A549 (cell line): ENCODE measurements around the gene NUAK1. TPM values are rescaled to one million over a fixed set of nuclear protein-coding genes. Genes with fewer than 3 reads are reported as not detected.

Experiments used
- ATAC-seq, 2 experiments: fragments of 200-7000 bp in 1 of 2; fragments of >200 bp in 1 of 2; cut with Nextera tagmentation in 1 of 2; cut with Tn5 transposase in 1 of 2; 3 replicates each; pipeline versions ENCODE4 v1.8.0 to v1.9.1; 2018 to 2020; ENCODE audit warnings: mild to moderate bottlenecking in 1 of 2, moderate library complexity in 1 of 2
- CTCF ChIA-PET: fragments of 300-600 bp; sonication (Branson Sonifier 250); formaldehyde crosslinking; extraction: SDS; loops from one replicate; lab custom pipeline; 2021; ENCODE audit warnings: antibody characterized with exemption, inconsistent platforms; lab: Yijun Ruan, JAX
- POLR2A ChIA-PET: fragments of 350-600 bp; formaldehyde crosslinking; extraction: SDS; loops from one replicate; lab custom pipeline; 2021; ENCODE audit warnings: antibody characterized with exemption, inconsistent platforms; lab: Yijun Ruan, JAX
- DNase-seq, 2 experiments: peaks; one replicate each; pipeline versions ENCODE4 v3.0.0 to v3.0.0-alpha.2; 2011 to 2016; ENCODE audit warnings: low read depth in 1 of 2, low spot score in 1 of 2
- FAIRE-seq: peaks from 2 replicates; lab custom pipeline; 2011; peaks lifted over from hg19 to GRCh38; lab: Jason Lieb, UNC
- H3K27ac ChIP-seq, 2 experiments: fragments of >200 bp; sonication (Bioruptor Twin); formaldehyde crosslinking; 3 replicates each; pipeline ENCODE4 v1.5.1; 2016 to 2017
- H3K4me1 ChIP-seq: fragments of >200 bp; sonication (Bioruptor Twin); formaldehyde crosslinking; 3 replicates; pipeline ENCODE4 v1.6.1; 2016
- H3K4me2 ChIP-seq: fragments of >200 bp; sonication (Bioruptor Twin); formaldehyde crosslinking; 3 replicates; pipeline ENCODE4 v1.6.1; 2016
- H3K4me3 ChIP-seq: fragments of >200 bp; sonication (Bioruptor Twin); formaldehyde crosslinking; 3 replicates; pipeline ENCODE4 v1.5.1; 2016
- H3K9me3 ChIP-seq: fragments of >200 bp; sonication (Bioruptor Twin); formaldehyde crosslinking; 3 replicates; pipeline ENCODE4 v1.6.1; 2016
- CEBPB ChIP-seq, 2 experiments: fragments of >200 bp in 1 of 2; sonication (Bioruptor Twin) in 1 of 2; formaldehyde crosslinking in 1 of 2; IDR thresholded peaks; 2 replicates each; pipeline ENCODE4 v1.6.1; 2012 to 2016
- CTCF ChIP-seq: fragments of >200 bp; sonication (Bioruptor Twin); formaldehyde crosslinking; IDR thresholded peaks from 3 replicates; pipeline ENCODE4 v1.5.1; 2016
- EHMT2 ChIP-seq: fragments of 200-600 bp; sonication (generic); IDR thresholded peaks from 2 replicates; pipeline ENCODE4 v1.6.1; 2016; ENCODE audit warnings: antibody characterized with exemption, low read depth, mild to moderate bottlenecking, moderate library complexity
- EP300 ChIP-seq, 2 experiments: fragments of >200 bp; sonication (Bioruptor Twin); formaldehyde crosslinking; IDR thresholded peaks; 2 replicates in 1 of 2; 3 replicates in 1 of 2; pipeline ENCODE4 v1.6.1; 2016 to 2017
- FOSL2 ChIP-seq, 2 experiments: fragments of 450-650 bp in 1 of 2; fragments of >200 bp in 1 of 2; sonication (Bioruptor Twin) in 1 of 2; formaldehyde crosslinking; IDR thresholded peaks; 2 replicates each; pipeline versions ENCODE4 v1.5.0 to v1.6.1; 2016 to 2020; ENCODE audit warnings: mild to moderate bottlenecking in 1 of 2, moderate library complexity in 1 of 2
- GATA3 ChIP-seq: IDR thresholded peaks from 2 replicates; pipeline ENCODE4 v1.6.1; 2012; ENCODE audit warnings: borderline replicate concordance
- HEYL ChIP-seq: fragments of 250-450 bp; sonication (Bioruptor Pico); IDR thresholded peaks from 2 replicates; pipeline ENCODE4 v1.8.0; 2021; ENCODE audit warnings: mild to moderate bottlenecking, moderate library complexity
- JUN ChIP-seq, 2 experiments: fragments of >200 bp; sonication (Bioruptor Twin); formaldehyde crosslinking; IDR thresholded peaks; 2 replicates in 1 of 2; 3 replicates in 1 of 2; pipeline ENCODE4 v1.6.1; 2016 to 2017
- JUNB ChIP-seq: fragments of >200 bp; sonication (Bioruptor Twin); formaldehyde crosslinking; IDR thresholded peaks from 2 replicates; pipeline ENCODE4 v1.6.1; 2016
- PBX3 ChIP-seq: IDR thresholded peaks from 2 replicates; pipeline ENCODE4 v1.6.1; 2012
- RAD21 ChIP-seq, 2 experiments: fragments of >200 bp in 1 of 2; sonication (Bioruptor Twin) in 1 of 2; formaldehyde crosslinking in 1 of 2; IDR thresholded peaks in 1 of 2; conservative IDR thresholded peaks in 1 of 2; 2 replicates in 1 of 2; 3 replicates in 1 of 2; pipeline ENCODE4 v1.6.1; 2012 to 2018; ENCODE audit warnings: inconsistent platforms in 1 of 2
- SMC3 ChIP-seq: fragments of >200 bp; sonication (Bioruptor Twin); formaldehyde crosslinking; IDR thresholded peaks from 3 replicates; pipeline ENCODE4 v1.6.1; 2018; ENCODE audit warnings: inconsistent platforms
- TP53 ChIP-seq: fragments of 250-450 bp; sonication (Bioruptor Pico); IDR thresholded peaks from 2 replicates; pipeline ENCODE4 v1.5.0; 2021; ENCODE audit warnings: mild to moderate bottlenecking, moderate library complexity
- WGBS: methylation state at CpG from one replicate; pipeline ENCODE4 v1.1.6; 2017; ENCODE audit errors: missing lambda C conversion rate; 5-methylcytosine and 5-hydroxymethylcytosine counted together
- polyA plus RNA-seq, 4 experiments: library from polyadenylated mRNA; depleted of rRNA in 3 of 4; stranded (reverse); fragments of >200 nt; fragmentation: RNase III in 1 of 4; extraction: RNeasy Plus Mini Kit Qiagen cat#74134 plus additional on column Dnase treatment in 1 of 4; gene quantifications; 2 replicates in 3 of 4; 3 replicates in 1 of 4; pipeline ENCODE4 v1.2.3, GENCODE V29; 2011 to 2017

The NUAK1 gene
- polyA plus RNA-seq, 2 of the 4 experiments (the other 2 are of a cell fraction): 20.8 to 22.3 TPM

GRCh38 chr12:106031761-106032622 is 106.8 kb downstream of the NUAK1 start:
- DNase-seq (peak in 1 of 2 experiments; percentile 58), ATAC-seq (peak; percentile 51 to 65; a peak in 4 of 6 replicates), FAIRE-seq (no peak)
- CTCF ChIA-PET: interaction anchor here (0.8 to 6.0 kb wide), 10 partner anchors 7 to 326 kb away, joined by 3 to 52 read pairs (median 4); no protein-coding TSS in a partner anchor
- Histone ChIP-seq H3K4me1 (peaks cover 39% of the 10 kb centered on the region), H3K27ac (peak overlapping the region; percentile 80 to 88), H3K9me3 (no peaks in the 10 kb centered on the region), H3K4me3 (no peak overlapping the region), H3K4me2 (peak overlapping the region; percentile 80; the same call in 1 of the 3 replicates)
- WGBS: 73% methylated on average over 4 of the region's 4 CpGs
- TF ChIP-seq CTCF (peak; percentile 52), SMC3 (peak; percentile 71), HEYL (no peak), EHMT2 (no peak), RAD21 (conservative IDR thresholded peaks at IDR 0.05 in 1 of 2, IDR thresholded peaks at IDR 0.05 in 1 of 2) (peak; percentile 69 to 79)
- POLR2A ChIA-PET: no interaction called here

GRCh38 chr12:106030210-106031071 is 108.3 kb downstream of the NUAK1 start:
- ChIA-PET POLR2A (interaction anchor here (0.6 to 2.4 kb wide), 11 partner anchors 8 to 468 kb away, joined by 3 to 17 read pairs (median 4); partner anchors contain the start of gene NUAK1), CTCF (interaction anchor here (0.9 to 6.0 kb wide), 12 partner anchors 8 to 609 kb away, joined by 3 to 52 read pairs (median 3); no protein-coding TSS in a partner anchor)
- FAIRE-seq (no peak), ATAC-seq (peak; percentile 90 to 91), DNase-seq (peak; percentile 42 to 83)
- Histone ChIP-seq H3K27ac (peak overlapping the region; percentile 80 to 88), H3K4me3 (peak overlapping the region; percentile 5; the same call in 1 of the 3 replicates), H3K4me2 (peak overlapping the region; percentile 80), H3K4me1 (peaks cover 39% of the 10 kb centered on the region), H3K9me3 (no peaks in the 10 kb centered on the region)
- peak; percentile 77 for TF ChIP-seq JUNB
- TF ChIP-seq CTCF: no peak
- peak; percentile 37 to 80; a peak in 2 of 5 replicates for TF ChIP-seq EP300 (IDR thresholded peaks at IDR 0.05)
- TF ChIP-seq PBX3: peak; percentile 55
- peak in 1 of 2 experiments; percentile 65; a peak in 3 of 5 replicates for TF ChIP-seq JUN (IDR thresholded peaks at IDR 0.05)
- peak; percentile 64 for TF ChIP-seq FOSL2 (IDR thresholded peaks at IDR 0.05)
- TF ChIP-seq FOSL2 (CRISPR knock-in tag; IDR thresholded peaks at IDR 0.05): peak; percentile 73
- TF ChIP-seq RAD21 (conservative IDR thresholded peaks at IDR 0.05 in 1 of 2, IDR thresholded peaks at IDR 0.05 in 1 of 2): peak in 1 of 2 experiments; percentile 3; a peak in 4 of 5 replicates
- TF ChIP-seq TP53 (CRISPR knock-in tag): no peak
- TF ChIP-seq GATA3: peak; percentile 89
- peak; percentile 9 to 71; a peak in 3 of 4 replicates for TF ChIP-seq CEBPB (IDR thresholded peaks at IDR 0.05)
- 2% methylated on average over 12 of the region's 12 CpGs for WGBS
